C4-2B (cell line): Measurements from ENCODE around the gene COPS6.

ENCODE experiments used
- ZFX ChIP-seq: fragments of 450-650 bp; IDR thresholded peaks from 2 replicates; pipeline ENCODE4 v1.6.1; 2017
- TF ChIP-seq, protein P1 (sequence below): fragments of 450-650 bp; conservative IDR thresholded peaks from 2 replicates; pipeline ENCODE4 v1.5.1; 2017; ENCODE audit warnings: mild to moderate bottlenecking

GRCh38 chr7:100091411-100092181, 2.8 kb downstream of the COPS6 start:
- TF ChIP-seq, protein P1, sequence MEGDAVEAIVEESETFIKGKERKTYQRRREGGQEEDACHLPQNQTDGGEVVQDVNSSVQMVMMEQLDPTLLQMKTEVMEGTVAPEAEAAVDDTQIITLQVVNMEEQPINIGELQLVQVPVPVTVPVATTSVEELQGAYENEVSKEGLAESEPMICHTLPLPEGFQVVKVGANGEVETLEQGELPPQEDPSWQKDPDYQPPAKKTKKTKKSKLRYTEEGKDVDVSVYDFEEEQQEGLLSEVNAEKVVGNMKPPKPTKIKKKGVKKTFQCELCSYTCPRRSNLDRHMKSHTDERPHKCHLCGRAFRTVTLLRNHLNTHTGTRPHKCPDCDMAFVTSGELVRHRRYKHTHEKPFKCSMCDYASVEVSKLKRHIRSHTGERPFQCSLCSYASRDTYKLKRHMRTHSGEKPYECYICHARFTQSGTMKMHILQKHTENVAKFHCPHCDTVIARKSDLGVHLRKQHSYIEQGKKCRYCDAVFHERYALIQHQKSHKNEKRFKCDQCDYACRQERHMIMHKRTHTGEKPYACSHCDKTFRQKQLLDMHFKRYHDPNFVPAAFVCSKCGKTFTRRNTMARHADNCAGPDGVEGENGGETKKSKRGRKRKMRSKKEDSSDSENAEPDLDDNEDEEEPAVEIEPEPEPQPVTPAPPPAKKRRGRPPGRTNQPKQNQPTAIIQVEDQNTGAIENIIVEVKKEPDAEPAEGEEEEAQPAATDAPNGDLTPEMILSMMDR: no peak
- no peak for TF ChIP-seq ZFX
